ENCODE data around the gene SLC8A2.
A peak's percentile ranks its signal among the peaks of the same experiment; 100 is the strongest.

Gene SLC8A2

DNA sequence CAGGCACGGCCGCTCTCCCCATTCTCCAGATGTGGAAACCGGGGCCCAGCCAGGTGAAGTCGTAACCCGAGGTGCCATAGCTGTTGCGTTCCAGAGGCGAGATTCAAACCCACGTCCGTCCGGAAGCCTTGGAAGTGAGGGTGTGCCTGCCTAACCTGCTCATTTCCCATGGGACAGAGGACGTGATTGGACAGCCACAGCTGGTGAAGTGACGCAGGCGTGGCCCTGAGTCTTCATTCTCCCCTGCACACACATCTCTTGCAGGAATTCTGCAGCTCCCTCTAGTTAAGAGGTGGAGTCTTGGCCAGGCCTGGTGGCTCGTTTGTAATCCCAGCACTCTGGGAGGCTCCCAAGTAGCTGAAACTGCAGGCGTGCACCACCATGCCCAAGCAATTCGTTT, 69.2 kb downstream of the SLC8A2 start:
- no peak for TF ChIP-seq EZH2phosphoT487 (IDR thresholded peaks at IDR 0.05; ENCODE audit: borderline replicate concordance, low read length)
- TF ChIP-seq, protein P1, sequence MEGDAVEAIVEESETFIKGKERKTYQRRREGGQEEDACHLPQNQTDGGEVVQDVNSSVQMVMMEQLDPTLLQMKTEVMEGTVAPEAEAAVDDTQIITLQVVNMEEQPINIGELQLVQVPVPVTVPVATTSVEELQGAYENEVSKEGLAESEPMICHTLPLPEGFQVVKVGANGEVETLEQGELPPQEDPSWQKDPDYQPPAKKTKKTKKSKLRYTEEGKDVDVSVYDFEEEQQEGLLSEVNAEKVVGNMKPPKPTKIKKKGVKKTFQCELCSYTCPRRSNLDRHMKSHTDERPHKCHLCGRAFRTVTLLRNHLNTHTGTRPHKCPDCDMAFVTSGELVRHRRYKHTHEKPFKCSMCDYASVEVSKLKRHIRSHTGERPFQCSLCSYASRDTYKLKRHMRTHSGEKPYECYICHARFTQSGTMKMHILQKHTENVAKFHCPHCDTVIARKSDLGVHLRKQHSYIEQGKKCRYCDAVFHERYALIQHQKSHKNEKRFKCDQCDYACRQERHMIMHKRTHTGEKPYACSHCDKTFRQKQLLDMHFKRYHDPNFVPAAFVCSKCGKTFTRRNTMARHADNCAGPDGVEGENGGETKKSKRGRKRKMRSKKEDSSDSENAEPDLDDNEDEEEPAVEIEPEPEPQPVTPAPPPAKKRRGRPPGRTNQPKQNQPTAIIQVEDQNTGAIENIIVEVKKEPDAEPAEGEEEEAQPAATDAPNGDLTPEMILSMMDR (IDR thresholded peaks at IDR 0.05; ENCODE audit: low read depth, low read length, poor library complexity, severe bottlenecking): no peak
- peaks cover 2% of the 10 kb centered on the region; the same call in 1 of the 2 replicates for H3K36me3 ChIP-seq (ENCODE audit: control insufficient read depth, low read length)
- no peaks in the 10 kb centered on the region for H3K27me3 ChIP-seq (ENCODE audit: control insufficient read depth, low read length)
- H3K9me2 ChIP-seq (replicated peaks; ENCODE audit: control insufficient read depth, low read length): no peaks in the 10 kb centered on the region
- no peaks in the 10 kb centered on the region for H4K20me1 ChIP-seq (ENCODE audit: control insufficient read depth, insufficient read depth, low read depth, low read length)
- H3K9me3 ChIP-seq (ENCODE audit: control insufficient read depth, insufficient read depth, low read length): no peaks in the 10 kb centered on the region
- no peaks in the 10 kb centered on the region for H3K79me2 ChIP-seq (ENCODE audit: control insufficient read depth, low read length)
- no peak overlapping the region for H3K27ac ChIP-seq (ENCODE audit: low read depth, low read length)
- H3K4me3 ChIP-seq (ENCODE audit: low read length): no peak overlapping the region
- H3K4me1 ChIP-seq (ENCODE audit: control insufficient read depth, low read length): no peaks in the 10 kb centered on the region
- H3K4me2 ChIP-seq (ENCODE audit: low read length): no peak overlapping the region
- H3F3A ChIP-seq (ENCODE audit: control insufficient read depth, insufficient read depth): no peaks in the 10 kb centered on the region

DNA sequence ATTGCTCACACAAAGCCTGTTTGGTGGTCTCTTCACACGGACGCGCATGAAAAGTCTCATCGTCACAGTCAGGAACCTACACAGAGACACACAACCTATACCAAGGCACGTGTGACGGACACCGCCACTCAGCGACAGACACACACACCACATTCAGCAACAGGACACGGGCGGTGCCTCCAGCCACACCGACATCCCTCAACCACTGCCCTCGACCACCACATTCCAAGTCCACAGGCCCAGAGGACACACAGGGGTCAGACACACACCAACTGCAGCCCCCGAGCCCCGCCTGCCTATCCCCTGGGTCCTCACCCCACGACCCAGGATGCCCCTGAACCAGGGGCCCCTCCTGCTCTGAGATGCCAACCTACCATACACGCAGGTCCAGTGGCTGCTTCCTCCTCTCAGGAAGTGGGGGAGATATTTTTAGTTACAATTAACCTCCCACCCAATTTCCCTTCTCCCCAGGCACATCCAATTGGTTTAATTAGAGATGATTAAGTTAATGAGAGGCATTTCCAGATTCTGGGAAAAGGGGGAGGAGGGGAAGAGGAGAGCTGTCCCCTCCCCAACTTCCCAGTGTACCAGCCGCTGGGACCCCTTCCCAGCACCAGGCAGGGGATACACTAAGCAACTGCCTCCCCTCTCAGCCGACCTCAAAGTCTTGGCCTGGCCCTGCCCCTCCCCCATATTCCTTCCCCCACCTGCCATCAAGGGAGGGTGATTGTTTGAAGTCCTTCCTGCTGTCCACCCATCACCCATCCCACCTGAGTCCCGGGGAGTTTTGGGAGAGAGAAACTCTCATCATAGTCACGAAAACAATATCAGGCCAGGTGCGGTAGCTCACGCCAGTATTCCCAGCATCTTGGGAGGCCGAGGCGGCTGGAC, 72.7 kb downstream of the SLC8A2 start:
- no peak overlapping the region for H3K4me3 ChIP-seq (ENCODE audit: low read length)
- no peaks in the 10 kb centered on the region for H3K36me3 ChIP-seq (ENCODE audit: control insufficient read depth, low read length)
- TF ChIP-seq EZH2phosphoT487 (IDR thresholded peaks at IDR 0.05; ENCODE audit: borderline replicate concordance, low read length): no peak
- TF ChIP-seq, protein P1 (IDR thresholded peaks at IDR 0.05; ENCODE audit: low read depth, low read length, poor library complexity, severe bottlenecking): no peak
- no peaks in the 10 kb centered on the region for H3K9me3 ChIP-seq (ENCODE audit: control insufficient read depth, insufficient read depth, low read length)
- H4K20me1 ChIP-seq (ENCODE audit: control insufficient read depth, insufficient read depth, low read depth, low read length): no peaks in the 10 kb centered on the region
- H3K4me1 ChIP-seq (ENCODE audit: control insufficient read depth, low read length): peaks cover 3% of the 10 kb centered on the region; the same call in 1 of the 2 replicates
- H3F3A ChIP-seq (ENCODE audit: control insufficient read depth, insufficient read depth): no peaks in the 10 kb centered on the region
- H3K79me2 ChIP-seq (ENCODE audit: control insufficient read depth, low read length): no peaks in the 10 kb centered on the region
- H3K4me2 ChIP-seq (ENCODE audit: low read length): no peak overlapping the region
- H3K27ac ChIP-seq (ENCODE audit: low read depth, low read length): no peak overlapping the region
- H3K27me3 ChIP-seq (ENCODE audit: control insufficient read depth, low read length): no peaks in the 10 kb centered on the region
- no peaks in the 10 kb centered on the region for H3K9me2 ChIP-seq (replicated peaks; ENCODE audit: control insufficient read depth, low read length)

DNA sequence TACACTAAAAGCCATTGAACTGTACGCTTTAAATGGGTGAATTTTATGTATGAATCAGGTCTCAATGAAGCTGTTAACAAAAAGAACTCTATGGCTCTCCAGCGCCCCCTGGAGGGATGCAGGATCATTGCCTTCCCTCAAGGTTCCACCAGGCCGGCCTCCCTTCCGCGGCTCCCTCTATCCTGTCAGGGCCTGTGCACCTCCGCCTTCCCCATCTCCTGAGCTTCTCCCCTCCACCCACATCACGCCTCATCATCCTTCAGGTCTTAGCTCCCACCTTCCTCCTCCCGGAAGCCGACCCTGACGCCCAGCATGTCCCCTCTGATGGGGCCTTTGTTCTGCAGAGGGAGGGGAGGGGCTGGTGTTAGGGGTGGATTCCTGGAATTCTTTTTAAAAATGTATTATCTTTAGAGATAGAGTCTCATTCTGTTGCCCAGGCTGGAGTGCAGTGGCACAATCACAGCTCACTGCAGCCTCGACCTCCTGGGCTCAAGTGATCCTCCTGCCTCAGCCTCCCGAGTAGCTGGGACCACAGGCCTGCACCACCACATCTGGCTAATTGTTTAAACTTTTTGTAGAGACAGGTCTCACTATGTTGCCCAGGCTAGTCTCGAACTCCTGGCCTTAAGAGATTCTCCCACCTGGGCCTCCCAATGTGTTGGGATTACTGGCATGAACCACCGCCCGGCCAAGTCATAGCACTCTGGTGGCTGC, 80.0 kb downstream of the SLC8A2 start:
- H3K36me3 ChIP-seq (ENCODE audit: control insufficient read depth, low read length): no peaks in the 10 kb centered on the region; the same call in 1 of the 2 replicates
- H3K4me1 ChIP-seq (ENCODE audit: control insufficient read depth, low read length): peaks cover 66% of the 10 kb centered on the region
- H3K79me2 ChIP-seq (ENCODE audit: control insufficient read depth, low read length): no peaks in the 10 kb centered on the region
- peak overlapping the region; percentile 88 for H3K4me2 ChIP-seq (ENCODE audit: low read length)
- no peaks in the 10 kb centered on the region for H3K9me3 ChIP-seq (ENCODE audit: control insufficient read depth, insufficient read depth, low read length)
- peaks cover 23% of the 10 kb centered on the region for H3F3A ChIP-seq (ENCODE audit: control insufficient read depth, insufficient read depth)
- TF ChIP-seq, protein P1 (IDR thresholded peaks at IDR 0.05; ENCODE audit: low read depth, low read length, poor library complexity, severe bottlenecking): peak; percentile 93
- no peak for TF ChIP-seq EZH2phosphoT487 (IDR thresholded peaks at IDR 0.05; ENCODE audit: borderline replicate concordance, low read length)
- H3K4me3 ChIP-seq (ENCODE audit: low read length): peak overlapping the region; percentile 61
- H4K20me1 ChIP-seq (ENCODE audit: control insufficient read depth, insufficient read depth, low read depth, low read length): no peaks in the 10 kb centered on the region
- H3K27ac ChIP-seq (ENCODE audit: low read depth, low read length): peak overlapping the region; percentile 98
- no peaks in the 10 kb centered on the region for H3K27me3 ChIP-seq (ENCODE audit: control insufficient read depth, low read length)
- no peaks in the 10 kb centered on the region for H3K9me2 ChIP-seq (replicated peaks; ENCODE audit: control insufficient read depth, low read length)
